ENCODE measurements around the gene FEZ2. TPM values are rescaled to one million over a fixed set of nuclear protein-coding genes. Genes with fewer than 3 reads are reported as not detected.

FEZ2 gene
- total RNA-seq, 1 experiment from 2014 or later: 22.2 TPM

GRCh38 chr2:36547906-36548305, 50.1 kb downstream of the FEZ2 start:
- H3K27ac Mint-ChIP-seq: no peak overlapping the region
- no peaks in the 10 kb centered on the region for H3K27me3 Mint-ChIP-seq (ENCODE audit: low read depth)
- H3K4me3 Mint-ChIP-seq: no peak overlapping the region
- ATAC-seq (no peak), DNase-seq (ENCODE audit: low spot score) (no peak)
- no peaks in the 10 kb centered on the region for H3K4me1 Mint-ChIP-seq
- no peaks in the 10 kb centered on the region for H3K9me3 Mint-ChIP-seq
- peaks cover 32% of the 10 kb centered on the region for H3K36me3 Mint-ChIP-seq
- ChIA-PET POLR2A (no interaction called here), CTCF (interaction anchor here (0.6 kb wide), 1 partner anchor 1979 kb away, joined by 4 read pairs; no protein-coding TSS in a partner anchor)
- no peak for TF ChIP-seq ZBTB21 (CRISPR knock-in tag; IDR thresholded peaks at IDR 0.05; ENCODE audit: borderline replicate concordance)
- no peak for TF ChIP-seq NR1H2 (CRISPR knock-in tag; IDR thresholded peaks at IDR 0.05)
- TF ChIP-seq TCF7 (CRISPR knock-in tag; IDR thresholded peaks at IDR 0.05; ENCODE audit: low read depth): no peak
- TF ChIP-seq ZNF416 (CRISPR knock-in tag; IDR thresholded peaks at IDR 0.05): no peak

- Mint-ChIP-seq H3K4me3 (no peak overlapping the region), H3K9me3 (no peaks in the 10 kb centered on the region), H3K36me3 (peaks cover 36% of the 10 kb centered on the region), H3K27me3 (ENCODE audit: low read depth) (no peaks in the 10 kb centered on the region), H3K4me1 (no peaks in the 10 kb centered on the region), H3K27ac (no peak overlapping the region)
- CTCF ChIA-PET: interaction anchor here (0.6 to 0.7 kb wide), 3 partner anchors 181 to 249 kb away, joined by 3 to 4 read pairs (median 3); no protein-coding TSS in a partner anchor
- TF ChIP-seq ESRRA (CRISPR knock-in tag; IDR thresholded peaks at IDR 0.05; ENCODE audit: borderline replicate concordance) (no peak), KAT7 (CRISPR knock-in tag; IDR thresholded peaks at IDR 0.05; ENCODE audit: borderline replicate concordance) (no peak), GRHL2 (CRISPR knock-in tag; IDR thresholded peaks at IDR 0.05; ENCODE audit: insufficient replicate concordance, severe bottlenecking) (no peak), RELA (CRISPR knock-in tag; IDR thresholded peaks at IDR 0.05; ENCODE audit: borderline replicate concordance) (no peak), ZNF317 (CRISPR knock-in tag; IDR thresholded peaks at IDR 0.05; ENCODE audit: borderline replicate concordance, low read depth) (no peak), ZNF425 (CRISPR knock-in tag; conservative IDR thresholded peaks at IDR 0.05) (no peak), CREM (CRISPR knock-in tag; IDR thresholded peaks at IDR 0.05) (no peak), IRF2 (CRISPR knock-in tag; IDR thresholded peaks at IDR 0.05; ENCODE audit: borderline replicate concordance, low read depth) (no peak), SP1 (CRISPR knock-in tag; conservative IDR thresholded peaks at IDR 0.05) (no peak), ZMAT4 (CRISPR knock-in tag; IDR thresholded peaks at IDR 0.05) (no peak), RORB (CRISPR knock-in tag; IDR thresholded peaks at IDR 0.05) (no peak)
- TF ChIP-seq, protein P1, sequence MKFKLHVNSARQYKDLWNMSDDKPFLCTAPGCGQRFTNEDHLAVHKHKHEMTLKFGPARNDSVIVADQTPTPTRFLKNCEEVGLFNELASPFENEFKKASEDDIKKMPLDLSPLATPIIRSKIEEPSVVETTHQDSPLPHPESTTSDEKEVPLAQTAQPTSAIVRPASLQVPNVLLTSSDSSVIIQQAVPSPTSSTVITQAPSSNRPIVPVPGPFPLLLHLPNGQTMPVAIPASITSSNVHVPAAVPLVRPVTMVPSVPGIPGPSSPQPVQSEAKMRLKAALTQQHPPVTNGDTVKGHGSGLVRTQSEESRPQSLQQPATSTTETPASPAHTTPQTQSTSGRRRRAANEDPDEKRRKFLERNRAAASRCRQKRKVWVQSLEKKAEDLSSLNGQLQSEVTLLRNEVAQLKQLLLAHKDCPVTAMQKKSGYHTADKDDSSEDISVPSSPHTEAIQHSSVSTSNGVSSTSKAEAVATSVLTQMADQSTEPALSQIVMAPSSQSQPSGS (CRISPR knock-in tag; IDR thresholded peaks at IDR 0.05; ENCODE audit: borderline replicate concordance, low read depth): no peak
- POLR2A ChIA-PET: no interaction called here
- no peak for ATAC-seq
- DNase-seq (ENCODE audit: low spot score): no peak
Observed at GRCh38 chr2:36545871-36546416, 52.0 kb downstream of the FEZ2 start.

DNA sequence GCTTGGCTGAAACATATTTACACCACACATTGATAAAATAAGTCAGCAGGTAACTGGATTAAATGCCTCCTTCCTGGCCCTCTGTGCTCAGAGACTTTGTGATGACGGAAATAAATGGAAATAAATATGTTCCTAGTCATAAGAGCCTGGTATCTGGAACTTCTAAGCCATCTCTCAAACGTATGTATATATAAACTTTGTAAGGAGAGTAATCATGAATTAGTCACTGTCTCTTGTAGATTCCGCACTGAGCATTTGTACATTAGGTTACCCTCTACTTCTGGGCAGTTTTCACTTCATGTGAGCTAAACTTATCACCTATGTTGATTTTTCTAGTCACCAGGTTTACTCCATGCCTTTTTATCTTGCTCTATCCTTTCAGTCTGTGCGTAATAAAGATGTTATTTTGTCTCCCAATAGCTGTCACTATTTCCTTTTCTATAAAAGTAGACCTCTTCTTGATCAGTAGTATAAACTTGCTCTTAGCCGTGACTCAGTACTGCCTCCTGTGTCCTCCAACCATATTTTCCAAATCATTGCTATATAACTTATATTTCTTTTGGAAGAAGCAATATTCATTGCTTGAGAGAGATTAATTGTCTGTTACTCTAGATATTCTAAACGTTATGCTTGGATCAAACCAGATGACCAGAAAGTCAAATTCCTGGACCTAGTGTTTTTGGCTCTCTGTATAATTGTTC, 53.2 kb downstream of the FEZ2 start:
- Mint-ChIP-seq H3K4me1 (no peaks in the 10 kb centered on the region), H3K36me3 (peaks cover 34% of the 10 kb centered on the region), H3K4me3 (no peak overlapping the region), H3K27ac (no peak overlapping the region), H3K9me3 (no peaks in the 10 kb centered on the region), H3K27me3 (ENCODE audit: low read depth) (no peaks in the 10 kb centered on the region)
- ChIA-PET POLR2A (no interaction called here), CTCF (interaction anchor here (1.9 kb wide), 1 partner anchor 9 kb away, joined by 4 read pairs; no protein-coding TSS in a partner anchor)
- ATAC-seq (no peak), DNase-seq (ENCODE audit: low spot score) (no peak)
- TF ChIP-seq ZBTB43 (CRISPR knock-in tag; IDR thresholded peaks at IDR 0.05) (no peak), ATF1 (CRISPR knock-in tag; IDR thresholded peaks at IDR 0.05) (no peak), GRHL2 (CRISPR knock-in tag; IDR thresholded peaks at IDR 0.05; ENCODE audit: insufficient replicate concordance, severe bottlenecking) (no peak), AFF4 (CRISPR knock-in tag; IDR thresholded peaks at IDR 0.05; ENCODE audit: borderline replicate concordance) (no peak), ZNF396 (CRISPR knock-in tag; IDR thresholded peaks at IDR 0.05; ENCODE audit: borderline replicate concordance) (no peak)
- TF ChIP-seq, protein P2, sequence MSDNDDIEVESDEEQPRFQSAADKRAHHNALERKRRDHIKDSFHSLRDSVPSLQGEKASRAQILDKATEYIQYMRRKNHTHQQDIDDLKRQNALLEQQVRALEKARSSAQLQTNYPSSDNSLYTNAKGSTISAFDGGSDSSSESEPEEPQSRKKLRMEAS (CRISPR knock-in tag; IDR thresholded peaks at IDR 0.05): no peak

Measured in WTC11 (cell line).